GM12878 (cell line): Measurements from ENCODE around the gene ADAMTS17. TPM values are rescaled to one million over a fixed set of nuclear protein-coding genes. Genes with fewer than 3 reads are reported as not detected.

ENCODE experiments used
- ATAC-seq: fragments of 200-7000 bp; cut with Tn5 transposase; 3 replicates; pipeline ENCODE4 v1.9.1; 2020; ENCODE audit warnings: mild to moderate bottlenecking, moderate library complexity
- BruUV-seq: library from RNA; stranded (reverse); fragments of 400-500 nt; replicated peaks from 2 replicates; lab custom pipeline; 2021; lab: Mats Ljungman, UMichigan
- CTCF ChIA-PET: fragments of 300-600 bp; sonication (Branson Sonifier 250); formaldehyde crosslinking; extraction: SDS; loops from one replicate; lab custom pipeline; 2021; ENCODE audit warnings: inconsistent platforms; lab: Yijun Ruan, JAX
- POLR2A ChIA-PET: fragments of 350-600 bp; formaldehyde crosslinking; extraction: SDS; loops from one replicate; lab custom pipeline; 2021; ENCODE audit warnings: inconsistent platforms; lab: Charles Lee
- RAD21 ChIA-PET: fragments of 300-600 bp; sonication (Branson Sonifier 250); formaldehyde crosslinking; loops from one replicate; lab custom pipeline; 2023; ENCODE audit warnings: antibody characterized with exemption; ENCODE audit not compliant: unreplicated experiment; lab: Charles Lee
- SMC1A ChIA-PET: fragments of 300-600 bp; sonication (Branson Sonifier 250); formaldehyde crosslinking; loops from one replicate; lab custom pipeline; 2023; ENCODE audit not compliant: unreplicated experiment, uncharacterized antibody; lab: Charles Lee
- DNase-seq: peaks from one replicate; pipeline ENCODE4 v3.0.0-alpha.2; 2011; ENCODE audit warnings: low read depth, low spot score
- FAIRE-seq: peaks from 3 replicates; lab custom pipeline; 2011; peaks lifted over from hg19 to GRCh38; lab: Jason Lieb, UNC
- H2AFZ ChIP-seq: 2 replicates; pipeline ENCODE4 v1.6.0; 2011; ENCODE audit warnings: low read depth, low read length, control low read depth; ENCODE audit not compliant: control insufficient read depth
- H3K27ac ChIP-seq: 2 replicates; pipeline ENCODE4 v1.5.1; 2011; ENCODE audit warnings: control low read depth; ENCODE audit not compliant: control insufficient read depth, insufficient read depth
- H3K27me3 ChIP-seq, 2 experiments: replicated peaks in 1 of 2; 2 replicates each; pipeline versions ENCODE4 v1.6.0 to v1.6.1; 2011; ENCODE audit warnings: low read length in 1 of 2; ENCODE audit not compliant: control insufficient read depth in 2 of 2, insufficient read depth in 2 of 2
- H3K36me3 ChIP-seq, 2 experiments: 2 replicates each; pipeline ENCODE4 v1.5.1; 2011; ENCODE audit warnings: low read length in 1 of 2; ENCODE audit not compliant: control insufficient read depth in 2 of 2, insufficient read depth in 2 of 2
- H3K4me1 ChIP-seq: 2 replicates; pipeline ENCODE4 v1.6.1; 2011; ENCODE audit warnings: mild to moderate bottlenecking, low read length, moderate library complexity, mixed read lengths; ENCODE audit not compliant: control insufficient read depth, insufficient read depth
- H3K4me2 ChIP-seq: 2 replicates; pipeline ENCODE4 v1.6.0; 2011; ENCODE audit warnings: control low read depth; ENCODE audit not compliant: control insufficient read depth, insufficient read depth
- H3K4me3 ChIP-seq: fragments of 200-600 bp; sonication (generic); 2 replicates; pipeline ENCODE4 v1.5.1; 2016
- H3K79me2 ChIP-seq: 2 replicates; pipeline ENCODE4 v1.6.0; 2011; ENCODE audit warnings: low read length; ENCODE audit not compliant: control insufficient read depth, insufficient read depth
- H3K9ac ChIP-seq: 2 replicates; pipeline ENCODE4 v1.8.0; 2011; ENCODE audit warnings: low read length, control low read depth, mixed read lengths; ENCODE audit not compliant: control insufficient read depth, insufficient read depth
- H3K9me3 ChIP-seq: replicated peaks from 3 replicates; pipeline ENCODE4 v1.5.1; 2011; ENCODE audit warnings: mild to moderate bottlenecking, low read length; ENCODE audit not compliant: control insufficient read depth, insufficient read depth
- H4K20me1 ChIP-seq: 2 replicates; pipeline ENCODE4 v1.6.0; 2011; ENCODE audit not compliant: control insufficient read depth, insufficient read depth
- EED ChIP-seq: sonication (generic); IDR thresholded peaks from 2 replicates; pipeline ENCODE4 v1.6.1; 2016; ENCODE audit warnings: antibody characterized with exemption, low read depth
- EP300 ChIP-seq, 2 experiments: fragments of 150-350 bp in 1 of 2; IDR thresholded peaks; 2 replicates each; pipeline ENCODE4 v1.6.1; 2011 to 2012; ENCODE audit warnings: low read depth in 2 of 2, low read length in 2 of 2, borderline replicate concordance in 1 of 2, improper control_type of control experiment in 1 of 2, inconsistent platforms in 1 of 2; ENCODE audit not compliant: control insufficient read depth in 1 of 2
- GATAD2B ChIP-seq: fragments of 450-650 bp; conservative IDR thresholded peaks from 2 replicates; pipeline ENCODE4 v1.6.1; 2017; ENCODE audit warnings: low read depth, mild to moderate bottlenecking, moderate library complexity
- HDGF ChIP-seq: fragments of 450-650 bp; IDR thresholded peaks from 2 replicates; pipeline ENCODE4 v1.6.1; 2016; ENCODE audit warnings: antibody characterized with exemption
- MEF2A ChIP-seq: IDR thresholded peaks from 2 replicates; pipeline ENCODE4 v1.6.1; 2011; ENCODE audit warnings: low read depth, mild to moderate bottlenecking, low read length, moderate library complexity; ENCODE audit not compliant: insufficient read depth
- RUNX3 ChIP-seq: IDR thresholded peaks from 2 replicates; pipeline ENCODE4 v1.6.1; 2012; ENCODE audit warnings: low read length, inconsistent platforms
- SRF ChIP-seq, 2 experiments: IDR thresholded peaks; 2 replicates each; pipeline ENCODE4 v1.6.1; 2011; ENCODE audit warnings: low read depth in 2 of 2, low read length in 2 of 2, mild to moderate bottlenecking in 1 of 2, moderate library complexity in 1 of 2
- YBX1 ChIP-seq: fragments of 450-650 bp; IDR thresholded peaks from 2 replicates; pipeline ENCODE4 v1.6.1; 2016; ENCODE audit warnings: antibody characterized with exemption
- ZBED1 ChIP-seq: IDR thresholded peaks from 2 replicates; pipeline ENCODE4 v1.6.1; 2016; ENCODE audit warnings: borderline replicate concordance
- WGBS: methylation state at CpG from one replicate; pipeline ENCODE4 v1.1.6; 2016; ENCODE audit warnings: low lambda C conversion rate; ENCODE audit not compliant: insufficient replicate concordance, insufficient coverage; ENCODE audit errors: missing lambda C conversion rate; 5-methylcytosine and 5-hydroxymethylcytosine counted together
- in situ Hi-C: fragments of 300-500 bp; cut with MboI; formaldehyde crosslinking; loops from 9 replicates; pipeline ENCODE4 v1.14.3; 2018; ENCODE audit warnings: mixed read lengths
- intact Hi-C: fragments of 100-400 bp; cut with micrococcal nuclease; formaldehyde crosslinking; loops from one replicate; pipeline ENCODE4 v1.14.2; 2022; ENCODE audit not compliant: unreplicated experiment
- polyA plus RNA-seq, 11 experiments: library from polyadenylated mRNA; depleted of rRNA in 4 of 11; unstranded in 6 of 11; stranded (reverse) in 5 of 11; fragments of >200 nt; fragmentation: Nextera tagmentation in 4 of 11; fragmentation: Illumina TruSeq in 1 of 11; extraction: Ambion mirVana in 4 of 11; extraction: Trizol in 1 of 11; gene quantifications; 1 replicate in 1 of 11; 2 replicates in 10 of 11; pipeline versions ENCODE4 v1.2.1 to v1.2.3, GENCODE V29; 2011 to 2016; ENCODE audit warnings: inconsistent platforms in 2 of 11, missing spikeins in 2 of 11, low read depth in 1 of 11
- total RNA-seq, 4 experiments: library from RNA; depleted of rRNA in 3 of 4; stranded (reverse); fragments of >200 nt in 3 of 4; fragmentation: Illumina TruSeq in 1 of 4; extraction: Trizol in 1 of 4; gene quantifications; 2 replicates each; pipeline versions ENCODE4 v1.2.1 to v1.2.3, GENCODE V29; 2013 to 2021
- TF ChIP-seq, protein P1 (sequence below): IDR thresholded peaks from 2 replicates; pipeline ENCODE4 v1.6.1; 2012; ENCODE audit warnings: low read depth, low read length, improper control_type of control experiment
- TF ChIP-seq, protein P2 (sequence below): fragments of 450-650 bp; IDR thresholded peaks from 2 replicates; pipeline ENCODE4 v1.6.1; 2016; ENCODE audit warnings: mild to moderate bottlenecking, moderate library complexity, borderline replicate concordance
- TF ChIP-seq, protein P3 (sequence below): fragments of 450-650 bp; IDR thresholded peaks from 2 replicates; pipeline ENCODE4 v1.6.1; 2017; ENCODE audit warnings: borderline replicate concordance

Gene ADAMTS17
- total and polyA plus RNA-seq, 10 of the 15 experiments (the other 5 are each of a cell fraction or from before 2014, with no cell fraction given): 0.04 to 0.50 (median 0.10) TPM; not detected in 4

DNA sequence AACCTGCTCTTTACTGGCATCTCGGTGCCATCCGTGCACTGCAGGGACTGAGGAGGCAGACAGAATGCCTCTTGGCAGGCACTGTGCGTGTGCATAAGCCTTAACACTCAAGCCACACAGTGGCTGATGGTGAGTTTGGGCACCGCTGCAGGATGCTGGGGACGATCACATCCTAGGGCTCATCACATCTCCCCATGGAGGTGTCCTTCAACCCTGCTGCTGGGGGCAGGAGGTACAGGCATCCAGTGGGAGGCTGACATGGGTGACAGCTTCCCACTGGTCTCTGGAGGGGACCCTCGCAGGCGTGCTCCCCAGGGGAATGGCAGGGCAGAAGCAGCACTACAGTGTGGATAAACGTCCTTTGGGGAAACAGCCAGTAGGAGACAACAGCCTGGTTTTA is 190.9 kb downstream of the ADAMTS17 start:
- no peak for FAIRE-seq
- no peak for ATAC-seq
- Histone ChIP-seq H3K4me1 (no peaks in the 10 kb centered on the region), H3K79me2 (no peaks in the 10 kb centered on the region), H3K27ac (no peak overlapping the region), H3K9ac (no peak overlapping the region), H2AFZ (no peak overlapping the region), H3K27me3 (no peaks in the 10 kb centered on the region), H3K36me3 (no peaks in the 10 kb centered on the region)
- intact Hi-C loops: no loop called here
- TF ChIP-seq YBX1: no peak
- no peak for TF ChIP-seq GATAD2B
- TF ChIP-seq, protein P1, sequence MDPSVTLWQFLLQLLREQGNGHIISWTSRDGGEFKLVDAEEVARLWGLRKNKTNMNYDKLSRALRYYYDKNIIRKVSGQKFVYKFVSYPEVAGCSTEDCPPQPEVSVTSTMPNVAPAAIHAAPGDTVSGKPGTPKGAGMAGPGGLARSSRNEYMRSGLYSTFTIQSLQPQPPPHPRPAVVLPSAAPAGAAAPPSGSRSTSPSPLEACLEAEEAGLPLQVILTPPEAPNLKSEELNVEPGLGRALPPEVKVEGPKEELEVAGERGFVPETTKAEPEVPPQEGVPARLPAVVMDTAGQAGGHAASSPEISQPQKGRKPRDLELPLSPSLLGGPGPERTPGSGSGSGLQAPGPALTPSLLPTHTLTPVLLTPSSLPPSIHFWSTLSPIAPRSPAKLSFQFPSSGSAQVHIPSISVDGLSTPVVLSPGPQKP: no peak
- TF ChIP-seq, all 136 proteins: peak for 0
- Histone ChIP-seq H3K9me3 (peaks cover 2% of the 10 kb centered on the region; the same call in 2 of the 3 replicates), H4K20me1 (no peaks in the 10 kb centered on the region), H3K4me3 (no peak overlapping the region), H3K4me2 (no peak overlapping the region)
- WGBS: 16% methylated on average over 8 of the region's 8 CpGs
- BruUV-seq: no TSS peak
- in situ Hi-C loops: no loop called here
- no peak for DNase-seq
- ChIA-PET RAD21 (no interaction called here), SMC1A (no interaction called here), POLR2A (no interaction called here), CTCF (no interaction called here)

DNA sequence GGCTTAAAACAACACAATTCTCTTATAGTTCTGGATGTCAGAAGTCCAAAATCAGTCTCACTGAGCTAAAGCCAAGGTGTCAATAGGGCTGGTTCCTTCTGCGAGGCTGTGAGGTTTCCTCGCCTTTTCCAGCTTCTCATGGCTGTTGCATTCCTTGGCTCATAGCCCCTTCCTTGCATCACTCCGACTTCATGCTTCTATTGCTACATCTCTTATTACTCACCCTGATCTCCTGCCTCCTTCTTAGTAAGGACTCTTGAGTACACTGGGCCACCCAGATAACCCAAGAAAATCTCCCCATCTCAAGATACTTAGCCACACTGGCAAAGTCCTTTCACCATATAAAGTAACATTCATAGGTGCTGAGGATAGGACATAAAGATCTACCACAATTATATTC is 193.9 kb downstream of the ADAMTS17 start:
- no TSS peak for BruUV-seq
- FAIRE-seq (no peak), DNase-seq (no peak), ATAC-seq (no peak)
- H3K9ac ChIP-seq: no peak overlapping the region
- no peaks in the 10 kb centered on the region for H3K79me2 ChIP-seq
- SMC1A ChIA-PET: no interaction called here
- H4K20me1 ChIP-seq: no peaks in the 10 kb centered on the region
- POLR2A ChIA-PET: no interaction called here
- no peak overlapping the region for H3K4me2 ChIP-seq
- RAD21 ChIA-PET: no interaction called here
- WGBS: 56% methylated on average over 3 of the region's 3 CpGs
- intact Hi-C loops: no loop called here
- no peak overlapping the region for H3K27ac ChIP-seq
- no peaks in the 10 kb centered on the region for H3K36me3 ChIP-seq
- H3K9me3 ChIP-seq: peaks cover 2% of the 10 kb centered on the region; the same call in 2 of the 3 replicates
- no peaks in the 10 kb centered on the region for H3K4me1 ChIP-seq
- CTCF ChIA-PET: no interaction called here
- no peaks in the 10 kb centered on the region for H3K27me3 ChIP-seq
- no peak overlapping the region for H2AFZ ChIP-seq
- in situ Hi-C loops: no loop called here
- no peak overlapping the region for H3K4me3 ChIP-seq
- no peak for TF ChIP-seq SRF (IDR thresholded peaks at IDR 0.05; ENCODE audit: low read depth in 2 of 2, low read length in 2 of 2)
- no peak for TF ChIP-seq ZBED1
- no peak for TF ChIP-seq EED
- TF ChIP-seq MEF2A: no peak
- TF ChIP-seq HDGF: no peak
- TF ChIP-seq EP300 (IDR thresholded peaks at IDR 0.05; ENCODE audit: borderline replicate concordance in 1 of 2, control insufficient read depth in 1 of 2, low read depth in 2 of 2, low read length in 2 of 2): no peak
- TF ChIP-seq, protein P2, sequence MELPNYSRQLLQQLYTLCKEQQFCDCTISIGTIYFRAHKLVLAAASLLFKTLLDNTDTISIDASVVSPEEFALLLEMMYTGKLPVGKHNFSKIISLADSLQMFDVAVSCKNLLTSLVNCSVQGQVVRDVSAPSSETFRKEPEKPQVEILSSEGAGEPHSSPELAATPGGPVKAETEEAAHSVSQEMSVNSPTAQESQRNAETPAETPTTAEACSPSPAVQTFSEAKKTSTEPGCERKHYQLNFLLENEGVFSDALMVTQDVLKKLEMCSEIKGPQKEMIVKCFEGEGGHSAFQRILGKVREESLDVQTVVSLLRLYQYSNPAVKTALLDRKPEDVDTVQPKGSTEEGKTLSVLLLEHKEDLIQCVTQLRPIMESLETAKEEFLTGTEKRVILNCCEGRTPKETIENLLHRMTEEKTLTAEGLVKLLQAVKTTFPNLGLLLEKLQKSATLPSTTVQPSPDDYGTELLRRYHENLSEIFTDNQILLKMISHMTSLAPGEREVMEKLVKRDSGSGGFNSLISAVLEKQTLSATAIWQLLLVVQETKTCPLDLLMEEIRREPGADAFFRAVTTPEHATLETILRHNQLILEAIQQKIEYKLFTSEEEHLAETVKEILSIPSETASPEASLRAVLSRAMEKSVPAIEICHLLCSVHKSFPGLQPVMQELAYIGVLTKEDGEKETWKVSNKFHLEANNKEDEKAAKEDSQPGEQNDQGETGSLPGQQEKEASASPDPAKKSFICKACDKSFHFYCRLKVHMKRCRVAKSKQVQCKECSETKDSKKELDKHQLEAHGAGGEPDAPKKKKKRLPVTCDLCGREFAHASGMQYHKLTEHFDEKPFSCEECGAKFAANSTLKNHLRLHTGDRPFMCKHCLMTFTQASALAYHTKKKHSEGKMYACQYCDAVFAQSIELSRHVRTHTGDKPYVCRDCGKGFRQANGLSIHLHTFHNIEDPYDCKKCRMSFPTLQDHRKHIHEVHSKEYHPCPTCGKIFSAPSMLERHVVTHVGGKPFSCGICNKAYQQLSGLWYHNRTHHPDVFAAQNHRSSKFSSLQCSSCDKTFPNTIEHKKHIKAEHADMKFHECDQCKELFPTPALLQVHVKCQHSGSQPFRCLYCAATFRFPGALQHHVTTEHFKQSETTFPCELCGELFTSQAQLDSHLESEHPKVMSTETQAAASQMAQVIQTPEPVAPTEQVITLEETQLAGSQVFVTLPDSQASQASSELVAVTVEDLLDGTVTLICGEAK: no peak
- TF ChIP-seq, protein P3, sequence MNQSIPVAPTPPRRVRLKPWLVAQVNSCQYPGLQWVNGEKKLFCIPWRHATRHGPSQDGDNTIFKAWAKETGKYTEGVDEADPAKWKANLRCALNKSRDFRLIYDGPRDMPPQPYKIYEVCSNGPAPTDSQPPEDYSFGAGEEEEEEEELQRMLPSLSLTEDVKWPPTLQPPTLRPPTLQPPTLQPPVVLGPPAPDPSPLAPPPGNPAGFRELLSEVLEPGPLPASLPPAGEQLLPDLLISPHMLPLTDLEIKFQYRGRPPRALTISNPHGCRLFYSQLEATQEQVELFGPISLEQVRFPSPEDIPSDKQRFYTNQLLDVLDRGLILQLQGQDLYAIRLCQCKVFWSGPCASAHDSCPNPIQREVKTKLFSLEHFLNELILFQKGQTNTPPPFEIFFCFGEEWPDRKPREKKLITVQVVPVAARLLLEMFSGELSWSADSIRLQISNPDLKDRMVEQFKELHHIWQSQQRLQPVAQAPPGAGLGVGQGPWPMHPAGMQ: no peak
- no peak for TF ChIP-seq RUNX3
